CD14-positive monocyte (primary cell): ENCODE data around the gene CRYAB. TPM values are rescaled to one million over a fixed set of nuclear protein-coding genes. Genes with fewer than 3 reads are reported as not detected.
A peak's percentile ranks its signal among the peaks of the same experiment; 100 is the strongest.

Source experiments
- DNase-seq, 3 donors: peaks; one replicate each; pipeline ENCODE4 v3.0.0-alpha.2; 2011 to 2022
- H2AFZ ChIP-seq: 2 replicates; pipeline ENCODE4 v1.6.0; 2012; ENCODE audit warnings: mild to moderate bottlenecking, low read depth, low read length, inconsistent platforms; ENCODE audit not compliant: insufficient read depth, poor library complexity, severe bottlenecking
- H3K27ac ChIP-seq, 2 donors: 1 replicate in 1 of 2; 2 replicates in 1 of 2; pipeline ENCODE4 v1.5.1; 2012 to 2013; ENCODE audit warnings: low read length in 2 of 2, control low read depth in 1 of 2, inconsistent platforms in 1 of 2, low read depth in 1 of 2, mild to moderate bottlenecking in 1 of 2
- H3K27me3 ChIP-seq, 2 donors: one replicate each; pipeline versions ENCODE4 v1.6.0 to v1.6.1; 2011 to 2013; ENCODE audit warnings: low read length in 2 of 2; ENCODE audit not compliant: control insufficient read depth in 2 of 2, insufficient read depth in 2 of 2
- H3K36me3 ChIP-seq, 2 donors: replicated peaks in 1 of 2; 1 replicate in 1 of 2; 2 replicates in 1 of 2; pipeline versions ENCODE4 v1.5.1 to v1.6.1; 2012 to 2013; ENCODE audit warnings: low read length in 2 of 2, control low read depth in 1 of 2, inconsistent platforms in 1 of 2, mild to moderate bottlenecking in 1 of 2; ENCODE audit not compliant: insufficient read depth in 2 of 2, control insufficient read depth in 1 of 2
- H3K4me1 ChIP-seq, 2 donors: 1 replicate in 1 of 2; 2 replicates in 1 of 2; pipeline versions ENCODE4 v1.5.1 to v1.6.1; 2012 to 2013; ENCODE audit warnings: low read length in 2 of 2, control low read depth in 1 of 2, inconsistent platforms in 1 of 2, mild to moderate bottlenecking in 1 of 2, moderate library complexity in 1 of 2; ENCODE audit not compliant: insufficient read depth in 2 of 2, control insufficient read depth in 1 of 2
- H3K4me2 ChIP-seq: replicated peaks from 2 replicates; pipeline ENCODE3; 2012; ENCODE audit warnings: low read length, moderate library complexity, mild to moderate bottlenecking; ENCODE audit not compliant: poor library complexity, severe bottlenecking; ENCODE audit errors: extremely low read depth
- H3K4me3 ChIP-seq, 3 experiments: fragments of 200-600 bp in 1 of 3; sonication (generic) in 1 of 3; replicated peaks in 1 of 3; 1 replicate in 2 of 3; 2 replicates in 1 of 3; pipeline ENCODE4 v1.5.1; 2011 to 2013; ENCODE audit warnings: low read length in 3 of 3, mild to moderate bottlenecking in 3 of 3, control low read depth in 2 of 3, low read depth in 2 of 3, inconsistent platforms in 1 of 3, moderate library complexity in 1 of 3
- H3K79me2 ChIP-seq: 2 replicates; pipeline ENCODE4 v1.6.0; 2012; ENCODE audit warnings: mild to moderate bottlenecking, control low read depth, inconsistent platforms, low read length, moderate library complexity; ENCODE audit not compliant: insufficient read depth
- H3K9ac ChIP-seq: 2 replicates; pipeline ENCODE4 v1.6.0; 2017; ENCODE audit warnings: low read length, mild to moderate bottlenecking; ENCODE audit not compliant: insufficient read depth, poor library complexity, severe bottlenecking
- H3K9me3 ChIP-seq, 2 donors: replicated peaks in 1 of 2; 1 replicate in 1 of 2; 2 replicates in 1 of 2; pipeline versions ENCODE4 v1.5.1 to v1.6.1; 2012 to 2013; ENCODE audit warnings: low read length in 2 of 2, control low read depth in 1 of 2; ENCODE audit not compliant: control insufficient read depth in 1 of 2, insufficient read depth in 1 of 2
- H4K20me1 ChIP-seq: 2 replicates; pipeline ENCODE4 v1.6.0; 2012; ENCODE audit warnings: mild to moderate bottlenecking, low read length, control low read depth, moderate library complexity; ENCODE audit not compliant: insufficient read depth
- H3K27ac Mint-ChIP-seq, 7 donors: one replicate each; pipeline ENCODE4 v1.8.0; 2020; ENCODE audit warnings: mild to moderate bottlenecking in 7 of 7, mixed read lengths in 7 of 7, moderate library complexity in 6 of 7, inconsistent platforms in 2 of 7
- H3K27me3 Mint-ChIP-seq, 3 donors: one replicate each; pipeline ENCODE4 v1.8.0; 2021 to 2022; ENCODE audit warnings: low read depth in 3 of 3, mild to moderate bottlenecking in 3 of 3, mixed read lengths in 3 of 3, moderate library complexity in 3 of 3, inconsistent platforms in 1 of 3
- H3K36me3 Mint-ChIP-seq, 2 donors: one replicate each; pipeline ENCODE4 v1.8.0; 2020; ENCODE audit warnings: mixed read lengths in 2 of 2, inconsistent platforms in 1 of 2, mild to moderate bottlenecking in 1 of 2
- H3K4me1 Mint-ChIP-seq: one replicate; pipeline ENCODE4 v1.8.0; 2020; ENCODE audit warnings: mild to moderate bottlenecking, mixed read lengths
- H3K4me3 Mint-ChIP-seq, 2 donors: one replicate each; pipeline ENCODE4 v1.8.0; 2020; ENCODE audit warnings: mild to moderate bottlenecking in 2 of 2, mixed read lengths in 2 of 2, moderate library complexity in 1 of 2
- H3K9me3 Mint-ChIP-seq, 7 donors: one replicate each; pipeline ENCODE4 v1.8.0; 2020 to 2022; ENCODE audit warnings: mixed read lengths in 7 of 7, mild to moderate bottlenecking in 6 of 7, moderate library complexity in 6 of 7, inconsistent platforms in 2 of 7
- CTCF ChIP-seq: fragments of 200-600 bp; IDR thresholded peaks from one replicate; pipeline ENCODE4 v1.8.0; 2022; ENCODE audit warnings: antibody characterized with exemption, mild to moderate bottlenecking
- WGBS: methylation state at CpG from one replicate; pipeline ENCODE4 v1.1.5; 2013; ENCODE audit warnings: missing lambda C conversion rate; ENCODE audit not compliant: insufficient coverage; 5-methylcytosine and 5-hydroxymethylcytosine counted together
- intact Hi-C, 2 donors: fragments of 100-400 bp; cut with micrococcal nuclease; formaldehyde crosslinking; loops; one replicate each; pipeline versions ENCODE4 v1.15.0 to v1.15.1; 2023
- polyA plus RNA-seq, 3 donors: library from polyadenylated mRNA; depleted of rRNA in 1 of 3; unstranded in 2 of 3; stranded (reverse) in 1 of 3; fragments of 300-500 nt in 2 of 3; fragments of >200 nt in 1 of 3; fragmentation: Illumina TruSeq in 2 of 3; gene quantifications; 1 replicate in 2 of 3; 2 replicates in 1 of 3; pipeline ENCODE4 v1.2.3, GENCODE V29; 2012 to 2021

The CRYAB gene
- polyA plus RNA-seq, 3 donors = not detected

DNA sequence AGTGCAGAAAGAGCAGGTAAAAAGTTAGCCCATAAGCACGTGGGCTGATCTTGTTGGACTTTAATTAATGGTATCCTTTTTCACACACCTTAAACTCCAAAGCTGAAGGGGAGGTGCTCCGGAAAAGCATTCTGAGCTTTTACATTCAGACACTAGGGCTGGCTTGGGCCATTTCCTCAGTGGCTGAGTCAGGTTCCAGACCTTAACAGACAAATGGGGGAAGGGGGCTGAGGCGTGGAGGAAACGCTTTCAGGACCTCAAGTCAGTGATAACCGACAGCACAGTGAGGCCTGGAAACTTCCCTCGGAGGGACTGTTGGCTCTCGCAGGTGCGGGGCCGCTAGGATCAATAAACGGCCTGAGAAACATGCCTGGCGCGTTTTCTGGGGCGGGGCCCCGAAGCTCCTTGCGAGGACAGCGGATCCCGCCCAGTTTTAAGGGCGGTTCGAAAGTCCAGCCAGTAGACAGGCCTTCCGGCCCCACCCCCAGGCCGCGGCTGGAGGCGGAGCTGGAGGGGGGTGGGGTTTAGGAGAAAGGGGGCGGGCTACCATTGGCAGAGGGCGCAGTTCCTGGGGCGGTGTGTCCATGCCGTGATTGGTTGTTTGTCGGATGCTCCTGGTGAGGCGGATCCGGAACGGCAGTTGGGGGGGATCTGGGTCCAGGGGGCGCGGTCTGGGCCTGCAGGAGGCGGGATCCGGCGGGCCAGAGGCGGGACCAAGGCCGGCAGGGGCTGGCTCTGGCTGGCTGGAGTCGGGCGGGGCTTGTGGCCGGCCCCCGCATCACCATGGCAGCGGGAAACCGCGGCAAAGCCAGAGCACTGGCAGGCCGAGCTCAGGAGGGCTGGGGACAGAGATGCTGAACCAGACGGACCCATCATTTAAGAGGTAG, 15.2 kb upstream of the CRYAB start:
- H3K4me2 ChIP-seq = peak overlapping the region; percentile 69
- TF ChIP-seq CTCF = no peak
- Mint-ChIP-seq H3K9me3 (no peaks in the 10 kb centered on the region), H3K36me3 (peaks cover 0 to 4% of the 10 kb centered on the region in 2 donors), H3K4me3 (peak overlapping the region; percentile 85 to 92), H3K27ac (peak overlapping the region; percentile 87 to 95 (median 93)), H3K27me3 (peaks cover 0 to 2% (median 1%) of the 10 kb centered on the region in 3 donors), H3K4me1 (peaks cover 28% of the 10 kb centered on the region)
- H2AFZ ChIP-seq = peak overlapping the region; percentile 78
- intact Hi-C loops = loop anchor here (2.0 to 10.0 kb wide), 6 partner anchors 48 to 1388 kb away; partner anchors contain the start of genes CFAP68 (in 2 of the 2), FDXACB1 (in 2 of the 2), SDHD (in 2 of the 2) and TIMM8B (in 2 of the 2)
- no peaks in the 10 kb centered on the region for H3K9me3 ChIP-seq
- peak overlapping the region; percentile 63 for H3K9ac ChIP-seq
- peak; percentile 91 to 95 (median 94) for DNase-seq
- H3K27me3 ChIP-seq = no peaks in the 10 kb centered on the region
- H4K20me1 ChIP-seq = no peaks in the 10 kb centered on the region
- H3K36me3 ChIP-seq = no peaks in the 10 kb centered on the region
- under 1% methylated on average over 45 of the region's 47 CpGs for WGBS
- peak overlapping the region; percentile 61 to 77 (median 73) for H3K4me3 ChIP-seq
- H3K4me1 ChIP-seq = peaks cover 24 to 34% of the 10 kb centered on the region in 2 donors
- no peaks in the 10 kb centered on the region for H3K79me2 ChIP-seq
- H3K27ac ChIP-seq = peak overlapping the region; percentile 70 to 81

- peaks cover 0 to 4% of the 10 kb centered on the region in 2 donors for H3K36me3 Mint-ChIP-seq
- TF ChIP-seq CTCF = no peak
- Histone ChIP-seq H3K4me1 (peaks cover 26 to 35% of the 10 kb centered on the region in 2 donors), H3K27ac (peak overlapping the region in 1 of 2 donors; percentile 81), H3K36me3 (no peaks in the 10 kb centered on the region), H3K79me2 (no peaks in the 10 kb centered on the region), H3K27me3 (no peaks in the 10 kb centered on the region), H3K9me3 (no peaks in the 10 kb centered on the region), H3K4me2 (peak overlapping the region; percentile 69), H2AFZ (peak overlapping the region; percentile 78), H3K4me3 (peak overlapping the region in 1 of 3 experiments; percentile 77), H3K9ac (peak overlapping the region; percentile 63), H4K20me1 (no peaks in the 10 kb centered on the region)
- no peak for DNase-seq
- H3K9me3 Mint-ChIP-seq = no peaks in the 10 kb centered on the region
- H3K27me3 Mint-ChIP-seq = peaks cover 0 to 2% (median 0%) of the 10 kb centered on the region in 3 donors
- H3K27ac Mint-ChIP-seq = peak overlapping the region; percentile 73 to 95 (median 92)
- 93% methylated on average over 14 of the region's 16 CpGs for WGBS
- H3K4me3 Mint-ChIP-seq = peak overlapping the region in 1 of 2 donors; percentile 85
- intact Hi-C loops = loop anchor here (2.0 to 10.0 kb wide), 6 partner anchors 47 to 1389 kb away; partner anchors contain the start of genes CFAP68 (in 2 of the 2), FDXACB1 (in 2 of the 2), SDHD (in 2 of the 2) and TIMM8B (in 2 of the 2)
- H3K4me1 Mint-ChIP-seq = peaks cover 28% of the 10 kb centered on the region
Measured at GRCh38 chr11:111925953-111926352, 14.4 kb upstream of the CRYAB start.
